ENCODE results near the gene L1TD1. TPM values are rescaled to one million over a fixed set of nuclear protein-coding genes. Genes with fewer than 3 reads are reported as not detected.

The L1TD1 gene
- total RNA-seq, 1 experiment from 2014 or later = 0.20 TPM

- no peak overlapping the region for H3K4me3 ChIP-seq (replicated peaks in 1 of 2; ENCODE audit: low read depth in 1 of 2, low read length in 2 of 2)
- RAD21 ChIA-PET (ENCODE audit: low non-redundant PET in 1 of 2, low total read pairs in 2 of 2, uncharacterized antibody in 2 of 2, unreplicated experiment in 2 of 2) = no interaction called here
- no peak overlapping the region for H3K27ac ChIP-seq (ENCODE audit: low read depth, low read length)
- H3K79me2 ChIP-seq (ENCODE audit: insufficient read depth, low read length) = no peaks in the 10 kb centered on the region
- intact Hi-C loops (cut with micrococcal nuclease) = no loop called here
- no peak for TF ChIP-seq ZBTB33 (IDR thresholded peaks at IDR 0.05; ENCODE audit: extremely low read depth, insufficient replicate concordance, low read length)
- TF ChIP-seq MAX (IDR thresholded peaks at IDR 0.05) = no peak
- no peak for TF ChIP-seq CTCF (IDR thresholded peaks at IDR 0.05 in 2 of 3, conservative IDR thresholded peaks at IDR 0.05 in 1 of 3; ENCODE audit: borderline replicate concordance in 1 of 3, insufficient read depth in 1 of 3, low read depth in 2 of 3, low read length in 2 of 3)
- no peak for TF ChIP-seq YY1 (IDR thresholded peaks at IDR 0.05; ENCODE audit: extremely low read depth, insufficient replicate concordance, low read depth, low read length)
- no peak for TF ChIP-seq ZNF274 (IDR thresholded peaks at IDR 0.05; ENCODE audit: low read depth, low read length)
- TF ChIP-seq SP1 (IDR thresholded peaks at IDR 0.05; ENCODE audit: low read depth) = no peak
- TF ChIP-seq ATF3 (IDR thresholded peaks at IDR 0.05) = no peak
- TF ChIP-seq ZFX (IDR thresholded peaks at IDR 0.05) = no peak
- no peak for TF ChIP-seq POLR2A (IDR thresholded peaks at IDR 0.05; ENCODE audit: borderline replicate concordance, extremely low read depth, insufficient read depth, insufficient read length)
- TF ChIP-seq FOSL1 (IDR thresholded peaks at IDR 0.05; ENCODE audit: low read depth) = no peak
- no peaks in the 10 kb centered on the region for H4K20me1 ChIP-seq (ENCODE audit: insufficient read depth)
- H2AFZ ChIP-seq (ENCODE audit: low read depth, low read length, poor library complexity, severe bottlenecking) = no peak overlapping the region
- no peaks in the 10 kb centered on the region for H3K9me2 ChIP-seq (ENCODE audit: insufficient read depth)
- CTCF ChIA-PET = no interaction called here
- no peaks in the 10 kb centered on the region for H3K36me3 ChIP-seq (ENCODE audit: control insufficient read depth in 1 of 2, insufficient read depth in 2 of 2, low read length in 2 of 2)
- H3K27me3 ChIP-seq (ENCODE audit: insufficient read depth, low read length) = no peaks in the 10 kb centered on the region
- no TSS peak for BruUV-seq (replicated peaks)
- no peak overlapping the region for H3K4me2 ChIP-seq (ENCODE audit: low read length)
- DNase-seq (ENCODE audit: low read depth, low spot score) (no peak), ATAC-seq (no peak)
- no peaks in the 10 kb centered on the region for H3K9me3 ChIP-seq (ENCODE audit: control insufficient read depth in 1 of 2, insufficient read depth in 1 of 2, low read depth in 1 of 2, low read length in 2 of 2)
- POLR2A ChIA-PET = no interaction called here
- H3K4me1 ChIP-seq (ENCODE audit: control insufficient read depth in 1 of 2, insufficient read depth in 2 of 2, low read length in 2 of 2) = no peaks in the 10 kb centered on the region
- H3K9ac ChIP-seq (ENCODE audit: low read length) = no peak overlapping the region
Measured at GRCh38 chr1:62177621-62178020, 17.0 kb upstream of the L1TD1 start.
